ENCODE results near the gene BPIFA3. TPM values are rescaled to one million over a fixed set of nuclear protein-coding genes. Genes with fewer than 3 reads are reported as not detected.

Gene BPIFA3
- polyA plus RNA-seq, 3 donors = not detected

GRCh38 chr20:33187491-33187890, 29.7 kb upstream of the BPIFA3 start:
- TF ChIP-seq CTCF (IDR thresholded peaks at IDR 0.05) = no peak
- intact Hi-C loops (cut with micrococcal nuclease) = no loop called here
- Mint-ChIP-seq H3K9me3 (peaks cover 4 to 15% (median 9%) of the 10 kb centered on the region in 7 donors), H3K4me3 (no peak overlapping the region), H3K36me3 (no peaks in the 10 kb centered on the region), H3K27ac (no peak overlapping the region), H3K27me3 (ENCODE audit: low read depth in 3 of 3) (peaks cover 1 to 6% (median 3%) of the 10 kb centered on the region in 3 donors), H3K4me1 (no peaks in the 10 kb centered on the region)
- Histone ChIP-seq H3K4me2 (replicated peaks; ENCODE audit: extremely low read depth, low read length, poor library complexity, severe bottlenecking) (no peak overlapping the region), H4K20me1 (ENCODE audit: insufficient read depth, low read length) (no peaks in the 10 kb centered on the region), H3K9ac (ENCODE audit: insufficient read depth, low read length, poor library complexity, severe bottlenecking) (no peak overlapping the region), H3K79me2 (ENCODE audit: insufficient read depth, low read length) (no peaks in the 10 kb centered on the region), H3K4me3 (replicated peaks in 1 of 3; ENCODE audit: low read depth in 2 of 3, low read length in 3 of 3) (no peak overlapping the region), H3K9me3 (replicated peaks in 1 of 2; ENCODE audit: control insufficient read depth in 1 of 2, insufficient read depth in 1 of 2, low read length in 2 of 2) (peaks cover 4 to 6% of the 10 kb centered on the region in 2 donors), H3K4me1 (ENCODE audit: control insufficient read depth in 1 of 2, insufficient read depth in 2 of 2, low read length in 2 of 2) (no peaks in the 10 kb centered on the region), H3K27me3 (ENCODE audit: control insufficient read depth in 2 of 2, insufficient read depth in 2 of 2, low read length in 2 of 2) (no peaks in the 10 kb centered on the region), H2AFZ (ENCODE audit: insufficient read depth, low read depth, low read length, poor library complexity, severe bottlenecking) (no peak overlapping the region), H3K27ac (ENCODE audit: low read depth in 1 of 2, low read length in 2 of 2) (no peak overlapping the region), H3K36me3 (replicated peaks in 1 of 2; ENCODE audit: control insufficient read depth in 1 of 2, insufficient read depth in 2 of 2, low read length in 2 of 2) (no peaks in the 10 kb centered on the region)
- no peak for DNase-seq
- 83% methylated on average over 2 of the region's 4 CpGs for WGBS (ENCODE audit: insufficient coverage)

- Mint-ChIP-seq H3K4me1 (no peaks in the 10 kb centered on the region), H3K4me3 (no peak overlapping the region), H3K9me3 (peaks cover under 1 to 7% (median 5%) of the 10 kb centered on the region in 7 donors), H3K27ac (no peak overlapping the region), H3K36me3 (no peaks in the 10 kb centered on the region), H3K27me3 (ENCODE audit: low read depth in 3 of 3) (peaks cover 1 to 6% (median 3%) of the 10 kb centered on the region in 3 donors)
- TF ChIP-seq CTCF (IDR thresholded peaks at IDR 0.05) = no peak
- no peak overlapping the region for H3K4me2 ChIP-seq (replicated peaks; ENCODE audit: extremely low read depth, low read length, poor library complexity, severe bottlenecking)
- H3K4me3 ChIP-seq (replicated peaks in 1 of 3; ENCODE audit: low read depth in 2 of 3, low read length in 3 of 3) = no peak overlapping the region
- no peak overlapping the region for H3K27ac ChIP-seq (ENCODE audit: low read depth in 1 of 2, low read length in 2 of 2)
- no peaks in the 10 kb centered on the region for H3K79me2 ChIP-seq (ENCODE audit: insufficient read depth, low read length)
- intact Hi-C loops (cut with micrococcal nuclease) = no loop called here
- H4K20me1 ChIP-seq (ENCODE audit: insufficient read depth, low read length) = no peaks in the 10 kb centered on the region
- H3K9me3 ChIP-seq (replicated peaks in 1 of 2; ENCODE audit: control insufficient read depth in 1 of 2, insufficient read depth in 1 of 2, low read length in 2 of 2) = peaks cover 0 to 3% of the 10 kb centered on the region in 2 donors
- no peak overlapping the region for H2AFZ ChIP-seq (ENCODE audit: insufficient read depth, low read depth, low read length, poor library complexity, severe bottlenecking)
- WGBS (ENCODE audit: insufficient coverage) = 68% methylated on average over 7 of the region's 9 CpGs
- DNase-seq = no peak
- H3K36me3 ChIP-seq (replicated peaks in 1 of 2; ENCODE audit: control insufficient read depth in 1 of 2, insufficient read depth in 2 of 2, low read length in 2 of 2) = no peaks in the 10 kb centered on the region
- no peak overlapping the region for H3K9ac ChIP-seq (ENCODE audit: insufficient read depth, low read length, poor library complexity, severe bottlenecking)
- H3K4me1 ChIP-seq (ENCODE audit: control insufficient read depth in 1 of 2, insufficient read depth in 2 of 2, low read length in 2 of 2) = no peaks in the 10 kb centered on the region
- H3K27me3 ChIP-seq (ENCODE audit: control insufficient read depth in 2 of 2, insufficient read depth in 2 of 2, low read length in 2 of 2) = no peaks in the 10 kb centered on the region
These were observed 28.7 kb upstream of the BPIFA3 start for GRCh38 chr20:33188421-33188820.
